ENCODE data around the gene COX6B2.

COX6B2 gene

GRCh38 chr19:55362174-55362989 lies 7.9 kb upstream of the COX6B2 start:
- DNase-seq (ENCODE audit: low read depth, low spot score) = no peak

- no peak for DNase-seq (ENCODE audit: low read depth, low spot score)
Measured at GRCh38 chr19:55360902-55361301, 6.4 kb upstream of the COX6B2 start.

GRCh38 chr19:55358943-55359908 lies 4.7 kb upstream of the COX6B2 start:
- DNase-seq (ENCODE audit: low read depth, low spot score) = no peak

GRCh38 chr19:55358493-55358892 lies 4.0 kb upstream of the COX6B2 start:
- DNase-seq (ENCODE audit: low read depth, low spot score) = no peak

- DNase-seq (ENCODE audit: low read depth, low spot score) = no peak
Measured at GRCh38 chr19:55355213-55355821, 798 bp upstream of the COX6B2 start.

- peak; percentile 80 for DNase-seq (ENCODE audit: low read depth, low spot score)
Measured at GRCh38 chr19:55353803-55354697, 469 bp downstream of the COX6B2 start.

GRCh38 chr19:55353356-55353802 lies 1.1 kb downstream of the COX6B2 start:
- DNase-seq (ENCODE audit: low read depth, low spot score) = no peak

- DNase-seq (ENCODE audit: low read depth, low spot score) = no peak
Measured at GRCh38 chr19:55352549-55353145, 1.9 kb downstream of the COX6B2 start.

- no peak for DNase-seq (ENCODE audit: low read depth, low spot score)
Measured at GRCh38 chr19:55352040-55352439, 2.5 kb downstream of the COX6B2 start.

- DNase-seq (ENCODE audit: low read depth, low spot score) = no peak
Measured at GRCh38 chr19:55350620-55351315, 3.8 kb downstream of the COX6B2 start.

- no peak for DNase-seq (ENCODE audit: low read depth, low spot score)
Measured at GRCh38 chr19:55348317-55349034, 6.0 kb downstream of the COX6B2 start.

- no peak for DNase-seq (ENCODE audit: low read depth, low spot score)
Measured at GRCh38 chr19:55347442-55348009, 7.0 kb downstream of the COX6B2 start.

- no peak for DNase-seq (ENCODE audit: low read depth, low spot score)
Measured at GRCh38 chr19:55346725-55347441, 7.6 kb downstream of the COX6B2 start.

GRCh38 chr19:55345818-55346724 lies 8.4 kb downstream of the COX6B2 start:
- DNase-seq (ENCODE audit: low read depth, low spot score) = peak; percentile 47

- no peak for DNase-seq (ENCODE audit: low read depth, low spot score)
Measured at GRCh38 chr19:55345101-55345817, 9.3 kb downstream of the COX6B2 start.

GRCh38 chr19:55344444-55344843 lies 10.1 kb downstream of the COX6B2 start:
- DNase-seq (ENCODE audit: low read depth, low spot score) = peak; percentile 78

Measured in astrocyte of the hippocampus (primary cell).